Left lung (tissue), 14 donors: ENCODE measurements around the gene ARL5A. TPM values are rescaled to one million over a fixed set of nuclear protein-coding genes. Genes with fewer than 3 reads are reported as not detected.
"Not testable (repeated sequence)": the region's sequence is repeated elsewhere in the genome, so short reads cannot be mapped to it uniquely, and the experiment has no call there.

Source experiments
- ATAC-seq: fragments of 200-7000 bp; cut with Tn5 transposase; one replicate; pipeline ENCODE4 v1.9.1; 2020; ENCODE audit warnings: moderate library complexity
- DNase-seq, 4 donors: peaks; one replicate each; pipeline ENCODE4 v3.0.0-alpha.2; 2013 to 2020
- H3K27ac ChIP-seq, 2 donors: fragments of 200-600 bp; sonication (generic) in 1 of 2; one replicate each; pipeline versions ENCODE4 v1.5.0 to v1.8.0; 2020 to 2021
- H3K27me3 ChIP-seq, 2 donors: fragments of 200-600 bp; sonication (generic) in 1 of 2; one replicate each; pipeline versions ENCODE4 v1.5.0 to v1.8.0; 2020 to 2021
- H3K36me3 ChIP-seq, 2 donors: fragments of 200-600 bp; sonication (generic) in 1 of 2; one replicate each; pipeline versions ENCODE4 v1.5.0 to v1.8.0; 2020 to 2021
- H3K4me1 ChIP-seq, 2 donors: fragments of 200-600 bp; one replicate each; pipeline ENCODE4 v1.8.0; 2021
- H3K4me3 ChIP-seq, 2 donors: fragments of 200-600 bp; sonication (generic) in 1 of 2; one replicate each; pipeline versions ENCODE4 v1.5.0 to v1.8.0; 2020 to 2021; ENCODE audit warnings: mild to moderate bottlenecking in 1 of 2
- H3K9me3 ChIP-seq, 2 donors: fragments of 200-600 bp; sonication (generic) in 1 of 2; one replicate each; pipeline versions ENCODE4 v1.5.0 to v1.8.0; 2020 to 2021
- CTCF ChIP-seq, 2 donors: fragments of 200-600 bp; sonication (generic) in 1 of 2; IDR thresholded peaks; one replicate each; pipeline versions ENCODE4 v1.5.0 to v1.8.0; 2021; ENCODE audit warnings: antibody characterized with exemption in 2 of 2
- intact Hi-C, 2 donors: fragments of 100-400 bp; cut with DNase I; formaldehyde crosslinking; loops; one replicate each; pipeline versions ENCODE4 v1.11.2 to v1.14.2; 2022
- long read RNA-seq, 12 donors: library from polyadenylated mRNA in 2 of 12; unstranded in 2 of 12; transcript quantifications; one replicate each; pipeline ENCODE4 v2.0.0 and lab custom pipeline, GENCODE V29; 2019 to 2026
- polyA plus RNA-seq, 6 donors: library from polyadenylated mRNA; unstranded; fragments of 120-200 nt; gene quantifications; one replicate each; pipeline ENCODE4 v1.2.1, GENCODE V29; 2013; ENCODE audit not compliant: insufficient read length in 6 of 6
- total RNA-seq, 2 donors: library from RNA; stranded (reverse); fragmentation: NEBNext Ultra II Directional; extraction: Animal tissue kit (Norgen Biotek cat#: 25700); gene quantifications; one replicate each; pipeline ENCODE4 v1.2.1, GENCODE V29; 2021
- donor health status: DM: no; HTN: yes; CAD: no.
- donor health status: DM: no; HTN: no; CAD: no.

Gene ARL5A
- total RNA-seq (10 to 100 TPM; 56.9 to 58.0 TPM), polyA plus RNA-seq (10 to 100 TPM; 41.2 to 52.7 (median 48.0) TPM)
- long read RNA-seq, donor 1, full-length matches to known transcripts, result 50 of 50 reads
- long read RNA-seq, donor 1, partial matches to known transcripts, result 0 of 50 reads
- long read RNA-seq, donor 1, other reads (novel, unspliced or antisense), result 0 of 50 reads
- long read RNA-seq, donor 2, full-length matches to known transcripts, result 37 of 37 reads
- long read RNA-seq, donor 2, partial matches to known transcripts, result 0 of 37 reads
- long read RNA-seq, donor 2, other reads (novel, unspliced or antisense), result 0 of 37 reads
- long read RNA-seq, donor 3, full-length matches to known transcripts, result 30 of 30 reads
- long read RNA-seq, donor 3, partial matches to known transcripts, result 0 of 30 reads
- long read RNA-seq, donor 3, other reads (novel, unspliced or antisense), result 0 of 30 reads
- long read RNA-seq, donor 4, full-length matches to known transcripts, result 67 of 72 reads
- long read RNA-seq, donor 4, partial matches to known transcripts, result 0 of 72 reads
- long read RNA-seq, donor 4, other reads (novel, unspliced or antisense), result 5 of 72 reads
- long read RNA-seq, donor 5, full-length matches to known transcripts, result 42 of 56 reads
- long read RNA-seq, donor 5, partial matches to known transcripts, result 14 of 56 reads
- long read RNA-seq, donor 5, other reads (novel, unspliced or antisense), result 0 of 56 reads
- long read RNA-seq, donor 6, full-length matches to known transcripts, result 26 of 34 reads
- long read RNA-seq, donor 6, partial matches to known transcripts, result 8 of 34 reads
- long read RNA-seq, donor 6, other reads (novel, unspliced or antisense), result 0 of 34 reads
- long read RNA-seq, donor 7, full-length matches to known transcripts, result 26 of 55 reads
- long read RNA-seq, donor 7, partial matches to known transcripts, result 29 of 55 reads
- long read RNA-seq, donor 7, other reads (novel, unspliced or antisense), result 0 of 55 reads
- long read RNA-seq, donor 8, full-length matches to known transcripts, result 29 of 48 reads
- long read RNA-seq, donor 8, partial matches to known transcripts, result 19 of 48 reads
- long read RNA-seq, donor 8, other reads (novel, unspliced or antisense), result 0 of 48 reads
- long read RNA-seq, donor 9, result 0 reads
- long read RNA-seq, donor 10, full-length matches to known transcripts, result 35 of 37 reads
- long read RNA-seq, donor 10, partial matches to known transcripts, result 0 of 37 reads
- long read RNA-seq, donor 10, other reads (novel, unspliced or antisense), result 2 of 37 reads
- long read RNA-seq, donor 11, full-length matches to known transcripts, result 33 of 33 reads
- long read RNA-seq, donor 11, partial matches to known transcripts, result 0 of 33 reads
- long read RNA-seq, donor 11, other reads (novel, unspliced or antisense), result 0 of 33 reads
- long read RNA-seq, donor 12, full-length matches to known transcripts, result 26 of 26 reads
- long read RNA-seq, donor 12, partial matches to known transcripts, result 0 of 26 reads
- long read RNA-seq, donor 12, other reads (novel, unspliced or antisense), result 0 of 26 reads

GRCh38 chr2:151828143-151828889, at the start of gene ARL5A:
Gene ARL5A (minus strand): TSS chr2:151828421. CDS start chr2:151828176, 245 bp downstream.
- intact Hi-C loops, result no loop called here
- no peak for TF ChIP-seq CTCF (IDR thresholded peaks at IDR 0.05)
- peaks cover 19 to 45% of the 10 kb centered on the region in 2 donors for H3K4me1 ChIP-seq
- H3K4me3 ChIP-seq, result peak within 1 kb of the TSS; percentile 76 to 79
- no peaks in the 10 kb centered on the region for H3K27me3 ChIP-seq
- no peaks in the 10 kb centered on the region for H3K9me3 ChIP-seq
- peak; percentile 95 for ATAC-seq
- no peaks in the 10 kb centered on the region for H3K36me3 ChIP-seq
- H3K27ac ChIP-seq, result peak within 1 kb of the TSS; percentile 84 to 90
- DNase-seq, result peak; percentile 96 to 99 (median 98)

GRCh38 chr2:151875631-151876030, 47.4 kb upstream of the ARL5A start:
- intact Hi-C loops, H3K36me3 ChIP-seq, H3K9me3 ChIP-seq, H3K4me1 ChIP-seq, DNase-seq, ATAC-seq, H3K4me3 ChIP-seq, H3K27me3 ChIP-seq, H3K27ac ChIP-seq: not testable (repeated sequence)

GRCh38 chr2:151872463-151872862, 44.2 kb upstream of the ARL5A start:
- Histone ChIP-seq H3K27me3 (no peaks in the 10 kb centered on the region), H3K4me3 (no peak overlapping the region), H3K27ac (no peak overlapping the region), H3K4me1 (no peaks in the 10 kb centered on the region), H3K9me3 (no peaks in the 10 kb centered on the region), H3K36me3 (no peaks in the 10 kb centered on the region)
- intact Hi-C loops, result no loop called here
- DNase-seq, result no peak
- ATAC-seq, result no peak
- no peak for TF ChIP-seq CTCF (IDR thresholded peaks at IDR 0.05)

- Histone ChIP-seq H3K27ac (no peak overlapping the region), H3K9me3 (no peaks in the 10 kb centered on the region), H3K27me3 (no peaks in the 10 kb centered on the region), H3K4me3 (no peak overlapping the region), H3K36me3 (no peaks in the 10 kb centered on the region), H3K4me1 (no peaks in the 10 kb centered on the region)
- ATAC-seq, result no peak
- intact Hi-C loops, result no loop called here
- no peak for DNase-seq
- no peak for TF ChIP-seq CTCF (IDR thresholded peaks at IDR 0.05)
Measured at GRCh38 chr2:151869291-151869690, 41.1 kb upstream of the ARL5A start.
